HepG2 (cell line): ENCODE measurements around the gene SOCS1. TPM values are rescaled to one million over a fixed set of nuclear protein-coding genes. Genes with fewer than 3 reads are reported as not detected.

Experiments
- ARID4A ChIP-seq: sonication (generic); formaldehyde crosslinking; IDR thresholded peaks from 2 replicates; pipeline ENCODE4 v1.5.0; 2020; ENCODE audit warnings: mild to moderate bottlenecking, missing genetic modification reagents, borderline replicate concordance
- CCAR2 ChIP-seq: fragments of 200-400 bp; formaldehyde crosslinking; optimal IDR thresholded peaks from 2 replicates; pipeline ENCODE3; 2018; ENCODE audit warnings: low read depth, mild to moderate bottlenecking, low read length, moderate library complexity
- CSRNP1 ChIP-seq: sonication (generic); formaldehyde crosslinking; IDR thresholded peaks from 2 replicates; pipeline ENCODE4 v1.8.1; 2023; ENCODE audit warnings: mild to moderate bottlenecking, missing genetic modification reagents
- ETV5 ChIP-seq: IDR thresholded peaks from 2 replicates; pipeline ENCODE4 v1.6.1; 2018; ENCODE audit warnings: missing biosample characterization, missing genetic modification reagents, inconsistent platforms, borderline replicate concordance
- FOXO1 ChIP-seq: sonication (generic); formaldehyde crosslinking; IDR thresholded peaks from 2 replicates; pipeline ENCODE4 v1.4.0; 2020; ENCODE audit warnings: missing genetic modification reagents
- HDAC1 ChIP-seq: sonication (generic); formaldehyde crosslinking; IDR thresholded peaks from 2 replicates; pipeline ENCODE4 v1.5.1; 2020; ENCODE audit warnings: mild to moderate bottlenecking, missing genetic modification reagents
- HHEX ChIP-seq: IDR thresholded peaks from 2 replicates; pipeline ENCODE4 v1.6.1; 2016; ENCODE audit warnings: control low read depth
- HNRNPL ChIP-seq: fragments of 200-400 bp; formaldehyde crosslinking; IDR thresholded peaks from 2 replicates; pipeline ENCODE4 v1.6.1; 2017; ENCODE audit warnings: mild to moderate bottlenecking, low read depth, low read length
- IKZF4 ChIP-seq: sonication (generic); formaldehyde crosslinking; IDR thresholded peaks from 2 replicates; pipeline ENCODE4 v1.5.1; 2020; ENCODE audit warnings: borderline replicate concordance, mild to moderate bottlenecking, low read depth, missing genetic modification reagents; ENCODE audit errors: not compliant biosample characterization
- MLLT10 ChIP-seq: sonication (generic); formaldehyde crosslinking; IDR thresholded peaks from 2 replicates; pipeline ENCODE4 v1.4.0; 2020; ENCODE audit warnings: missing genetic modification reagents
- NAIF1 ChIP-seq: sonication (generic); formaldehyde crosslinking; IDR thresholded peaks from 2 replicates; pipeline ENCODE4 v1.5.0; 2020; ENCODE audit warnings: mild to moderate bottlenecking, missing genetic modification reagents, borderline replicate concordance
- ONECUT2 ChIP-seq: sonication (generic); formaldehyde crosslinking; IDR thresholded peaks from 2 replicates; pipeline ENCODE4 v1.4.0; 2020; ENCODE audit warnings: missing genetic modification reagents
- PHB2 ChIP-seq: fragments of 450-650 bp; IDR thresholded peaks from 2 replicates; pipeline ENCODE4 v1.6.1; 2018; ENCODE audit not compliant: partially characterized antibody
- SALL1 ChIP-seq: sonication (generic); formaldehyde crosslinking; IDR thresholded peaks from 2 replicates; pipeline ENCODE4 v1.8.0; 2022; ENCODE audit warnings: mild to moderate bottlenecking, missing genetic modification reagents
- SALL2 ChIP-seq: sonication (generic); formaldehyde crosslinking; IDR thresholded peaks from 2 replicates; pipeline ENCODE4 v1.8.1; 2023; ENCODE audit warnings: mild to moderate bottlenecking, missing genetic modification reagents, inconsistent platforms
- SRF ChIP-seq: IDR thresholded peaks from 2 replicates; pipeline ENCODE4 v1.6.1; 2011; ENCODE audit warnings: mild to moderate bottlenecking, low read depth, low read length, moderate library complexity
- ZBTB42 ChIP-seq: sonication (generic); formaldehyde crosslinking; IDR thresholded peaks from 2 replicates; pipeline ENCODE4 v1.5.0; 2020; ENCODE audit warnings: mild to moderate bottlenecking, missing genetic modification reagents
- ZNF34 ChIP-seq: sonication (generic); formaldehyde crosslinking; IDR thresholded peaks from 2 replicates; pipeline ENCODE4 v1.4.0; 2020; ENCODE audit warnings: mild to moderate bottlenecking, missing genetic modification reagents, borderline replicate concordance
- ZNF547 ChIP-seq: sonication (generic); formaldehyde crosslinking; IDR thresholded peaks from 2 replicates; pipeline ENCODE4 v1.5.1; 2020; ENCODE audit warnings: mild to moderate bottlenecking, missing genetic modification reagents
- ZNF549 ChIP-seq: sonication (generic); formaldehyde crosslinking; IDR thresholded peaks from 2 replicates; pipeline ENCODE4 v1.5.0; 2020; ENCODE audit warnings: missing genetic modification reagents
- ZNF710 ChIP-seq: sonication (generic); formaldehyde crosslinking; IDR thresholded peaks from 2 replicates; pipeline ENCODE4 v1.5.0; 2020; ENCODE audit warnings: mild to moderate bottlenecking, missing genetic modification reagents, borderline replicate concordance
- ZNF761 ChIP-seq: sonication (generic); formaldehyde crosslinking; conservative IDR thresholded peaks from 2 replicates; pipeline ENCODE4 v1.4.0; 2020; ENCODE audit warnings: mild to moderate bottlenecking, missing genetic modification reagents
- polyA plus RNA-seq, 8 experiments: library from polyadenylated mRNA; depleted of rRNA in 3 of 8; stranded (reverse) in 7 of 8; unstranded in 1 of 8; fragments of >200 nt; fragmentation: Illumina TruSeq in 4 of 8; extraction: Trizol in 4 of 8; gene quantifications; 2 replicates each; pipeline versions ENCODE4 v1.2.1 to v1.2.3, GENCODE V29; 2011 to 2016; ENCODE audit warnings: low read depth in 4 of 8, missing spikeins in 1 of 8, mixed read lengths in 1 of 8; ENCODE audit not compliant: insufficient read depth in 1 of 8
- total RNA-seq, 5 experiments: library from RNA; depleted of rRNA; stranded (reverse); fragments of >200 nt; fragmentation: Illumina TruSeq; extraction: Trizol; gene quantifications; 2 replicates each; pipeline ENCODE4 v1.2.3, GENCODE V29; 2016; ENCODE audit warnings: low read depth in 1 of 5

Gene SOCS1
- total and polyA plus RNA-seq, 2 of the 13 experiments (the other 11 are each of a cell fraction or from before 2014, with no cell fraction given) = 5.3 to 6.3 TPM

- TF ChIP-seq MLLT10 (CRISPR knock-in tag) (no peak), IKZF4 (CRISPR knock-in tag) (no peak), CCAR2 (no peak), PHB2 (no peak), ARID4A (CRISPR knock-in tag) (peak; percentile 33; the same call in 1 of the 2 replicates), HHEX (CRISPR knock-in tag) (no peak), SRF (no peak), HDAC1 (CRISPR knock-in tag) (no peak; the same call in none of the 2 replicates), SALL2 (CRISPR knock-in tag) (no peak), ZNF549 (no peak), SALL1 (CRISPR knock-in tag) (peak; percentile 58; the same call in 1 of the 2 replicates), FOXO1 (peak; percentile 53; the same call in 1 of the 2 replicates), ZNF761 (0 out of 2 replicates have a peak, but pooled peaks have one; percentile 15), NAIF1 (peak; percentile 61), ZNF710 (CRISPR knock-in tag) (no peak; the same call in none of the 2 replicates), HNRNPL (no peak), ZNF547 (CRISPR knock-in tag) (no peak), ZBTB42 (CRISPR knock-in tag) (peak; percentile 27; the same call in 1 of the 2 replicates), ZNF34 (CRISPR knock-in tag) (no peak), ONECUT2 (CRISPR knock-in tag) (no peak), ETV5 (CRISPR knock-in tag) (peak; percentile 41; the same call in 1 of the 2 replicates), CSRNP1 (CRISPR knock-in tag) (no peak)
Measured at GRCh38 chr16:11296706-11297491, 40.9 kb upstream of the SOCS1 start (continued).
